Liver (tissue), 9 donors: ENCODE measurements around the gene CDHR5. TPM values are rescaled to one million over a fixed set of nuclear protein-coding genes. Genes with fewer than 3 reads are reported as not detected.

Source experiments
- DNase-seq: peaks from one replicate; pipeline ENCODE4 v3.0.0-alpha.2; 2017; ENCODE audit warnings: low spot score
- H3K27ac ChIP-seq, 2 donors: one replicate each; pipeline ENCODE4 v1.7.0; 2013; ENCODE audit warnings: inconsistent platforms in 2 of 2, low read length in 2 of 2, control low read depth in 1 of 2, low read depth in 1 of 2, mild to moderate bottlenecking in 1 of 2
- H3K27me3 ChIP-seq, 4 donors: one replicate each; pipeline versions ENCODE4 v1.6.1 to v1.7.0; 2013; ENCODE audit warnings: low read length in 3 of 4, inconsistent platforms in 1 of 4, mild to moderate bottlenecking in 1 of 4, moderate library complexity in 1 of 4; ENCODE audit not compliant: control insufficient read depth in 4 of 4, insufficient read depth in 4 of 4
- H3K36me3 ChIP-seq, 4 donors: one replicate each; pipeline versions ENCODE4 v1.6.1 to v1.7.0; 2013; ENCODE audit warnings: low read length in 3 of 4, mild to moderate bottlenecking in 3 of 4, low read depth in 1 of 4, moderate library complexity in 1 of 4; ENCODE audit not compliant: control insufficient read depth in 4 of 4, insufficient read depth in 3 of 4
- H3K4me1 ChIP-seq, 4 donors: one replicate each; pipeline versions ENCODE4 v1.6.1 to v1.7.0; 2013; ENCODE audit warnings: low read length in 3 of 4, mild to moderate bottlenecking in 3 of 4, moderate library complexity in 1 of 4; ENCODE audit not compliant: control insufficient read depth in 4 of 4, insufficient read depth in 4 of 4
- H3K4me3 ChIP-seq, 3 donors: one replicate each; pipeline versions ENCODE4 v1.6.1 to v1.7.0; 2013; ENCODE audit warnings: low read length in 3 of 3, control low read depth in 1 of 3, low read depth in 1 of 3, mild to moderate bottlenecking in 1 of 3
- H3K9ac ChIP-seq, 2 donors: one replicate each; pipeline ENCODE4 v1.7.0; 2013; ENCODE audit warnings: low read length in 2 of 2, mild to moderate bottlenecking in 2 of 2, moderate library complexity in 2 of 2, control low read depth in 1 of 2, low read depth in 1 of 2
- H3K9me3 ChIP-seq, 4 donors: one replicate each; pipeline versions ENCODE4 v1.6.1 to v1.7.0; 2013; ENCODE audit warnings: low read length in 3 of 4; ENCODE audit not compliant: control insufficient read depth in 4 of 4
- ATF3 ChIP-seq: IDR thresholded peaks from 2 replicates; pipeline ENCODE4 v1.6.1; 2016; ENCODE audit warnings: antibody characterized with exemption
- EGR1 ChIP-seq, 2 donors: IDR thresholded peaks; 2 replicates each; pipeline ENCODE4 v1.6.1; 2016 to 2018; ENCODE audit warnings: antibody characterized with exemption in 2 of 2, low read depth in 2 of 2
- FOXA1 ChIP-seq: IDR thresholded peaks from 2 replicates; pipeline ENCODE4 v1.6.1; 2016; ENCODE audit warnings: antibody characterized with exemption
- FOXA2 ChIP-seq: IDR thresholded peaks from 2 replicates; pipeline ENCODE4 v1.6.1; 2016; ENCODE audit warnings: antibody characterized with exemption
- GABPA ChIP-seq, 2 donors: IDR thresholded peaks in 1 of 2; conservative IDR thresholded peaks in 1 of 2; 2 replicates each; pipeline ENCODE4 v1.6.1; 2016; ENCODE audit warnings: antibody characterized with exemption in 2 of 2, mild to moderate bottlenecking in 1 of 2, moderate library complexity in 1 of 2
- HNF4A ChIP-seq, 2 donors: conservative IDR thresholded peaks; 2 replicates each; pipeline ENCODE4 v1.6.1; 2016; ENCODE audit warnings: antibody characterized with exemption in 2 of 2, mild to moderate bottlenecking in 2 of 2
- HNF4G ChIP-seq: IDR thresholded peaks from 2 replicates; pipeline ENCODE4 v1.6.1; 2016; ENCODE audit warnings: antibody characterized with exemption
- JUND ChIP-seq, 2 donors: IDR thresholded peaks; 2 replicates each; pipeline ENCODE4 v1.6.1; 2016; ENCODE audit warnings: antibody characterized with exemption in 2 of 2
- MAX ChIP-seq: IDR thresholded peaks from 2 replicates; pipeline ENCODE4 v1.6.1; 2016; ENCODE audit warnings: antibody characterized with exemption
- NR2F2 ChIP-seq: IDR thresholded peaks from 2 replicates; pipeline ENCODE4 v1.6.1; 2016; ENCODE audit warnings: antibody characterized with exemption
- RAD21 ChIP-seq, 2 donors: IDR thresholded peaks; 2 replicates each; pipeline ENCODE4 v1.6.1; 2016; ENCODE audit warnings: antibody characterized with exemption in 2 of 2, mild to moderate bottlenecking in 2 of 2
- RXRA ChIP-seq, 2 donors: IDR thresholded peaks; 2 replicates each; pipeline ENCODE4 v1.6.1; 2017 to 2018; ENCODE audit warnings: antibody characterized with exemption in 2 of 2, mild to moderate bottlenecking in 1 of 2
- SP1 ChIP-seq: IDR thresholded peaks from 2 replicates; pipeline ENCODE4 v1.6.1; 2018; ENCODE audit warnings: antibody characterized with exemption, mild to moderate bottlenecking
- TAF1 ChIP-seq: conservative IDR thresholded peaks from 2 replicates; pipeline ENCODE4 v1.6.1; 2016; ENCODE audit warnings: antibody characterized with exemption, mild to moderate bottlenecking
- YY1 ChIP-seq: IDR thresholded peaks from 2 replicates; pipeline ENCODE4 v1.6.1; 2016; ENCODE audit warnings: antibody characterized with exemption, mild to moderate bottlenecking
- ZBTB33 ChIP-seq: IDR thresholded peaks from 2 replicates; pipeline ENCODE4 v1.6.1; 2016; ENCODE audit warnings: antibody characterized with exemption
- WGBS: extraction: QIAGEN DNeasy Blood & Tissue Kit; methylation state at CpG from one replicate; pipeline ENCODE4 v1.1.7; 2013; 5-methylcytosine and 5-hydroxymethylcytosine counted together
- polyA plus RNA-seq, 2 donors: library from polyadenylated mRNA; stranded (reverse) in 1 of 2; unstranded in 1 of 2; fragments of 200-250 nt in 1 of 2; fragments of >200 nt in 1 of 2; fragmentation: Nextera tagmentation in 1 of 2; extraction: Ambion mirVana in 1 of 2; gene quantifications; one replicate each; pipeline versions ENCODE4 v1.2.1 to v1.2.3, GENCODE V29; 2013 to 2015
- total RNA-seq, 2 donors: library from RNA; depleted of rRNA; stranded (reverse); fragments of >200 nt; gene quantifications; one replicate each; pipeline ENCODE4 v1.2.3, GENCODE V29; 2014
- TF ChIP-seq, protein P1 (sequence below): IDR thresholded peaks from 2 replicates; pipeline ENCODE4 v1.6.1; 2016; ENCODE audit warnings: antibody characterized with exemption, mild to moderate bottlenecking
- TF ChIP-seq, protein P2 (sequence below): fragments of 150-350 bp; IDR thresholded peaks from 2 replicates; pipeline ENCODE4 v1.5.1; 2017; ENCODE audit warnings: improper control_type of control experiment, low read depth, low read length; ENCODE audit not compliant: missing input control
- donor health status: healthy.
- donor health status: healthy.
- donor health status: healthy.
- donor health status: healthy.
- donor health status: healthy.

The CDHR5 gene
- total and polyA plus RNA-seq, 4 donors = 29.4 to 86.2 (median 57.2) TPM

DNA sequence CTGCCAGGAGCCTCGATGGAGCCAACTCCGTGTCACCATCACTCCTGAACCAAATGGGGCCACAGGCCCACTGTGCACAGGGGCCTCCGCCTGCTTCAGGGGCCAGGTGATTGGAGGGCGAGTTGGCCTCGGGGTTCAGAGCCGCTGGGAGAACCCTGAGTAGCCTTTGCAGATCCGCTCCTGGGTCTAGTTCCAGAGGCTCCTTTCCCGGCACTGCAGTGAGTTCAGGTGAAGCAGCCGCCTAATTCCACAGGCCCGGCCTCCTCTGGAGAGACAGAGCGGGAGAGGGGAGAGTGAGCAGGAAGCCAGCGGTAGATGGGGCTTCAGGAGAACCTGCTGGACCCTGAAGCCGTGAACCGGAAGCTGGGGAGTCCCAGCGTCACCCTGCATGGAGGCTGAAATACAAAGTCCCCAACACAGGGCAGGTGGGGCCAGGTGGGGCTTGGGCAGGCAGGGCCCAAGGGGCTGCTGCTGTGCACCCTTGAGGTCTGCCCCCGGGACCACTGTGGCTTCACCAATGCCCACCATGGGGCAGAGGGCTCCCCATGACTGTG is 34.9 kb upstream of the CDHR5 start:
- no peak for DNase-seq
- peaks cover 0 to 7% (median 3%) of the 10 kb centered on the region in 4 donors for H3K36me3 ChIP-seq
- 96% methylated on average over 16 of the region's 16 CpGs for WGBS
- no peak overlapping the region for H3K4me3 ChIP-seq
- no peak overlapping the region for H3K27ac ChIP-seq
- TF ChIP-seq RAD21 (IDR thresholded peaks at IDR 0.05) (no peak), HNF4G (no peak), MAX (no peak), JUND (IDR thresholded peaks at IDR 0.05) (no peak), SP1 (no peak), EGR1 (IDR thresholded peaks at IDR 0.05; ENCODE audit: low read depth in 2 of 2) (no peak), GABPA (IDR thresholded peaks at IDR 0.05 in 1 of 2, conservative IDR thresholded peaks at IDR 0.05 in 1 of 2) (no peak)
- H3K9ac ChIP-seq = no peak overlapping the region
- H3K27me3 ChIP-seq = no peaks in the 10 kb centered on the region
- no peaks in the 10 kb centered on the region for H3K9me3 ChIP-seq
- H3K4me1 ChIP-seq = peaks cover 13 to 57% (median 49%) of the 10 kb centered on the region in 4 donors

- Histone ChIP-seq H3K4me1 (peaks cover 13 to 67% (median 55%) of the 10 kb centered on the region in 4 donors), H3K27ac (peak overlapping the region; percentile 51 to 63), H3K9ac (no peak overlapping the region), H3K4me3 (no peak overlapping the region), H3K27me3 (no peaks in the 10 kb centered on the region), H3K36me3 (peaks cover 0 to 5% (median 2%) of the 10 kb centered on the region in 4 donors), H3K9me3 (no peaks in the 10 kb centered on the region)
- DNase-seq = no peak
- WGBS = 35% methylated on average over 14 of the region's 14 CpGs
- no peak for TF ChIP-seq ATF3
- TF ChIP-seq HNF4G = peak; percentile 99
- TF ChIP-seq, protein P1, sequence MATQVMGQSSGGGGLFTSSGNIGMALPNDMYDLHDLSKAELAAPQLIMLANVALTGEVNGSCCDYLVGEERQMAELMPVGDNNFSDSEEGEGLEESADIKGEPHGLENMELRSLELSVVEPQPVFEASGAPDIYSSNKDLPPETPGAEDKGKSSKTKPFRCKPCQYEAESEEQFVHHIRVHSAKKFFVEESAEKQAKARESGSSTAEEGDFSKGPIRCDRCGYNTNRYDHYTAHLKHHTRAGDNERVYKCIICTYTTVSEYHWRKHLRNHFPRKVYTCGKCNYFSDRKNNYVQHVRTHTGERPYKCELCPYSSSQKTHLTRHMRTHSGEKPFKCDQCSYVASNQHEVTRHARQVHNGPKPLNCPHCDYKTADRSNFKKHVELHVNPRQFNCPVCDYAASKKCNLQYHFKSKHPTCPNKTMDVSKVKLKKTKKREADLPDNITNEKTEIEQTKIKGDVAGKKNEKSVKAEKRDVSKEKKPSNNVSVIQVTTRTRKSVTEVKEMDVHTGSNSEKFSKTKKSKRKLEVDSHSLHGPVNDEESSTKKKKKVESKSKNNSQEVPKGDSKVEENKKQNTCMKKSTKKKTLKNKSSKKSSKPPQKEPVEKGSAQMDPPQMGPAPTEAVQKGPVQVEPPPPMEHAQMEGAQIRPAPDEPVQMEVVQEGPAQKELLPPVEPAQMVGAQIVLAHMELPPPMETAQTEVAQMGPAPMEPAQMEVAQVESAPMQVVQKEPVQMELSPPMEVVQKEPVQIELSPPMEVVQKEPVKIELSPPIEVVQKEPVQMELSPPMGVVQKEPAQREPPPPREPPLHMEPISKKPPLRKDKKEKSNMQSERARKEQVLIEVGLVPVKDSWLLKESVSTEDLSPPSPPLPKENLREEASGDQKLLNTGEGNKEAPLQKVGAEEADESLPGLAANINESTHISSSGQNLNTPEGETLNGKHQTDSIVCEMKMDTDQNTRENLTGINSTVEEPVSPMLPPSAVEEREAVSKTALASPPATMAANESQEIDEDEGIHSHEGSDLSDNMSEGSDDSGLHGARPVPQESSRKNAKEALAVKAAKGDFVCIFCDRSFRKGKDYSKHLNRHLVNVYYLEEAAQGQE = peak; percentile 78
- peak; percentile 99 for TF ChIP-seq HNF4A (conservative IDR thresholded peaks at IDR 0.05)
- TF ChIP-seq NR2F2 = peak; percentile 57
- TF ChIP-seq YY1 = peak; percentile 82
- TF ChIP-seq JUND (IDR thresholded peaks at IDR 0.05) = peak; percentile 51 to 62
- peak; percentile 99 for TF ChIP-seq SP1
- no peak for TF ChIP-seq ZBTB33
- peak; percentile 47 to 52 for TF ChIP-seq RAD21 (IDR thresholded peaks at IDR 0.05)
- peak in 1 of 2 donors; percentile 39 for TF ChIP-seq GABPA (IDR thresholded peaks at IDR 0.05 in 1 of 2, conservative IDR thresholded peaks at IDR 0.05 in 1 of 2)
- TF ChIP-seq EGR1 (IDR thresholded peaks at IDR 0.05; ENCODE audit: low read depth in 2 of 2) = peak in 1 of 2 donors; percentile 62
- no peak for TF ChIP-seq TAF1
- peak; percentile 96 to 97 for TF ChIP-seq RXRA (IDR thresholded peaks at IDR 0.05)
- TF ChIP-seq, protein P2, sequence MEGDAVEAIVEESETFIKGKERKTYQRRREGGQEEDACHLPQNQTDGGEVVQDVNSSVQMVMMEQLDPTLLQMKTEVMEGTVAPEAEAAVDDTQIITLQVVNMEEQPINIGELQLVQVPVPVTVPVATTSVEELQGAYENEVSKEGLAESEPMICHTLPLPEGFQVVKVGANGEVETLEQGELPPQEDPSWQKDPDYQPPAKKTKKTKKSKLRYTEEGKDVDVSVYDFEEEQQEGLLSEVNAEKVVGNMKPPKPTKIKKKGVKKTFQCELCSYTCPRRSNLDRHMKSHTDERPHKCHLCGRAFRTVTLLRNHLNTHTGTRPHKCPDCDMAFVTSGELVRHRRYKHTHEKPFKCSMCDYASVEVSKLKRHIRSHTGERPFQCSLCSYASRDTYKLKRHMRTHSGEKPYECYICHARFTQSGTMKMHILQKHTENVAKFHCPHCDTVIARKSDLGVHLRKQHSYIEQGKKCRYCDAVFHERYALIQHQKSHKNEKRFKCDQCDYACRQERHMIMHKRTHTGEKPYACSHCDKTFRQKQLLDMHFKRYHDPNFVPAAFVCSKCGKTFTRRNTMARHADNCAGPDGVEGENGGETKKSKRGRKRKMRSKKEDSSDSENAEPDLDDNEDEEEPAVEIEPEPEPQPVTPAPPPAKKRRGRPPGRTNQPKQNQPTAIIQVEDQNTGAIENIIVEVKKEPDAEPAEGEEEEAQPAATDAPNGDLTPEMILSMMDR = no peak
- no peak for TF ChIP-seq FOXA1
- no peak for TF ChIP-seq FOXA2
- peak; percentile 84 for TF ChIP-seq MAX
Measured at GRCh38 chr11:657691-658126, 33.0 kb upstream of the CDHR5 start.
